ENCODE measurements around the gene PTPN1. TPM values are rescaled to one million over a fixed set of nuclear protein-coding genes. Genes with fewer than 3 reads are reported as not detected.

Gene PTPN1
- polyA plus RNA-seq, 3 donors: 12.4 to 21.4 (median 19.1) TPM

- Mint-ChIP-seq H3K4me1 (no peaks in the 10 kb centered on the region), H3K36me3 (no peaks in the 10 kb centered on the region), H3K27ac (no peak overlapping the region), H3K27me3 (ENCODE audit: low read depth in 3 of 3) (peaks cover 3 to 9% (median 3%) of the 10 kb centered on the region in 3 donors), H3K4me3 (no peak overlapping the region), H3K9me3 (no peaks in the 10 kb centered on the region)
- H3K27ac ChIP-seq (ENCODE audit: low read depth in 1 of 2, low read length in 2 of 2): no peak overlapping the region
- no peaks in the 10 kb centered on the region for H3K79me2 ChIP-seq (ENCODE audit: insufficient read depth, low read length)
- no peak for DNase-seq
- no peaks in the 10 kb centered on the region for H3K4me1 ChIP-seq (ENCODE audit: control insufficient read depth in 1 of 2, insufficient read depth in 2 of 2, low read length in 2 of 2)
- H4K20me1 ChIP-seq (ENCODE audit: insufficient read depth, low read length): no peaks in the 10 kb centered on the region
- no peak overlapping the region for H3K4me2 ChIP-seq (replicated peaks; ENCODE audit: extremely low read depth, low read length, poor library complexity, severe bottlenecking)
- no peak for TF ChIP-seq CTCF (IDR thresholded peaks at IDR 0.05)
- intact Hi-C loops (cut with micrococcal nuclease): no loop called here
- no peaks in the 10 kb centered on the region for H3K27me3 ChIP-seq (ENCODE audit: control insufficient read depth in 2 of 2, insufficient read depth in 2 of 2, low read length in 2 of 2)
- WGBS (ENCODE audit: insufficient coverage): 100% methylated on average over 4 of the region's 7 CpGs
- no peaks in the 10 kb centered on the region for H3K9me3 ChIP-seq (replicated peaks in 1 of 2; ENCODE audit: control insufficient read depth in 1 of 2, insufficient read depth in 1 of 2, low read length in 2 of 2)
- H3K4me3 ChIP-seq (replicated peaks in 1 of 3; ENCODE audit: low read depth in 2 of 3, low read length in 3 of 3): no peak overlapping the region
- H3K9ac ChIP-seq (ENCODE audit: insufficient read depth, low read length, poor library complexity, severe bottlenecking): no peak overlapping the region
- no peaks in the 10 kb centered on the region for H3K36me3 ChIP-seq (replicated peaks in 1 of 2; ENCODE audit: control insufficient read depth in 1 of 2, insufficient read depth in 2 of 2, low read length in 2 of 2)
- no peak overlapping the region for H2AFZ ChIP-seq (ENCODE audit: insufficient read depth, low read depth, low read length, poor library complexity, severe bottlenecking)
Observed at GRCh38 chr20:50629670-50630045, 119.5 kb downstream of the PTPN1 start.

- WGBS (ENCODE audit: insufficient coverage): 100% methylated on average over 2 of the region's 21 CpGs
- Mint-ChIP-seq H3K27me3 (ENCODE audit: low read depth in 3 of 3) (peaks cover 1 to 11% (median 4%) of the 10 kb centered on the region in 3 donors), H3K36me3 (no peaks in the 10 kb centered on the region), H3K27ac (no peak overlapping the region), H3K4me1 (no peaks in the 10 kb centered on the region), H3K4me3 (no peak overlapping the region), H3K9me3 (no peaks in the 10 kb centered on the region)
- H3K4me3 ChIP-seq (replicated peaks in 1 of 3; ENCODE audit: low read depth in 2 of 3, low read length in 3 of 3): no peak overlapping the region
- H3K36me3 ChIP-seq (replicated peaks in 1 of 2; ENCODE audit: control insufficient read depth in 1 of 2, insufficient read depth in 2 of 2, low read length in 2 of 2): no peaks in the 10 kb centered on the region
- intact Hi-C loops (cut with micrococcal nuclease): no loop called here
- no peak for TF ChIP-seq CTCF (IDR thresholded peaks at IDR 0.05)
- no peak overlapping the region for H3K27ac ChIP-seq (ENCODE audit: low read depth in 1 of 2, low read length in 2 of 2)
- no peak overlapping the region for H3K4me2 ChIP-seq (replicated peaks; ENCODE audit: extremely low read depth, low read length, poor library complexity, severe bottlenecking)
- H2AFZ ChIP-seq (ENCODE audit: insufficient read depth, low read depth, low read length, poor library complexity, severe bottlenecking): no peak overlapping the region
- no peak for DNase-seq
- H3K9ac ChIP-seq (ENCODE audit: insufficient read depth, low read length, poor library complexity, severe bottlenecking): no peak overlapping the region
- no peaks in the 10 kb centered on the region for H4K20me1 ChIP-seq (ENCODE audit: insufficient read depth, low read length)
- H3K9me3 ChIP-seq (replicated peaks in 1 of 2; ENCODE audit: control insufficient read depth in 1 of 2, insufficient read depth in 1 of 2, low read length in 2 of 2): no peaks in the 10 kb centered on the region
- no peaks in the 10 kb centered on the region for H3K79me2 ChIP-seq (ENCODE audit: insufficient read depth, low read length)
- no peaks in the 10 kb centered on the region for H3K4me1 ChIP-seq (ENCODE audit: control insufficient read depth in 1 of 2, insufficient read depth in 2 of 2, low read length in 2 of 2)
- H3K27me3 ChIP-seq (ENCODE audit: control insufficient read depth in 2 of 2, insufficient read depth in 2 of 2, low read length in 2 of 2): no peaks in the 10 kb centered on the region
Observed at GRCh38 chr20:50630578-50631263, 120.5 kb downstream of the PTPN1 start.
